Trophoblast cell (in vitro differentiated cells and primary cell): ENCODE data around the gene HSPB6.

Source experiments
- DNase-seq, 2 donors: peaks; one replicate each; pipeline ENCODE4 v3.0.0-alpha.2; 2016
- H2AFZ ChIP-seq: 2 replicates; pipeline ENCODE4 v1.6.1; 2013; ENCODE audit warnings: low read length, moderate library complexity, mild to moderate bottlenecking; ENCODE audit not compliant: insufficient read depth, poor library complexity
- H2AK5ac ChIP-seq: 2 replicates; pipeline ENCODE4 v1.6.1; 2013; ENCODE audit warnings: mild to moderate bottlenecking, low read length
- H2BK120ac ChIP-seq: 2 replicates; pipeline ENCODE4 v1.6.1; 2013; ENCODE audit warnings: low read length, mild to moderate bottlenecking, moderate library complexity; ENCODE audit not compliant: insufficient read depth, poor library complexity
- H2BK12ac ChIP-seq: 2 replicates; pipeline ENCODE4 v1.6.1; 2013; ENCODE audit warnings: mild to moderate bottlenecking, low read length, moderate library complexity
- H2BK5ac ChIP-seq: 2 replicates; pipeline ENCODE4 v1.6.1; 2013; ENCODE audit warnings: low read length, low read depth, moderate library complexity, mild to moderate bottlenecking; ENCODE audit not compliant: poor library complexity
- H3K14ac ChIP-seq: 2 replicates; pipeline ENCODE4 v1.6.1; 2013; ENCODE audit warnings: mild to moderate bottlenecking, low read length
- H3K18ac ChIP-seq: 2 replicates; pipeline ENCODE4 v1.6.1; 2013; ENCODE audit warnings: mild to moderate bottlenecking, low read length
- H3K23ac ChIP-seq: 2 replicates; pipeline ENCODE4 v1.6.1; 2013; ENCODE audit warnings: low read length
- H3K27ac ChIP-seq: 2 replicates; pipeline ENCODE4 v1.5.1; 2013; ENCODE audit warnings: low read depth, mild to moderate bottlenecking, inconsistent platforms, low read length, moderate library complexity
- H3K27me3 ChIP-seq: 2 replicates; pipeline ENCODE4 v1.6.1; 2013; ENCODE audit warnings: inconsistent platforms, mild to moderate bottlenecking, low read length, moderate library complexity; ENCODE audit not compliant: insufficient read depth
- H3K36me3 ChIP-seq, 2 experiments: 1 replicate in 1 of 2; 2 replicates in 1 of 2; pipeline ENCODE4 v1.6.1; 2013; ENCODE audit warnings: low read length in 2 of 2, mild to moderate bottlenecking in 2 of 2, moderate library complexity in 1 of 2; ENCODE audit not compliant: insufficient read depth in 2 of 2, control insufficient read depth in 1 of 2
- H3K4ac ChIP-seq: 2 replicates; pipeline ENCODE4 v1.6.1; 2013; ENCODE audit warnings: low read depth, mild to moderate bottlenecking, low read length, moderate library complexity
- H3K4me1 ChIP-seq, 2 experiments: 1 replicate in 1 of 2; 2 replicates in 1 of 2; pipeline ENCODE4 v1.6.1; 2013; ENCODE audit warnings: low read length in 2 of 2, mild to moderate bottlenecking in 2 of 2, moderate library complexity in 1 of 2; ENCODE audit not compliant: insufficient read depth in 2 of 2, control insufficient read depth in 1 of 2
- H3K4me2 ChIP-seq: 2 replicates; pipeline ENCODE4 v1.6.1; 2013; ENCODE audit warnings: inconsistent platforms, mild to moderate bottlenecking, low read length, moderate library complexity
- H3K4me3 ChIP-seq: 2 replicates; pipeline ENCODE4 v1.5.1; 2013; ENCODE audit warnings: mild to moderate bottlenecking, low read depth, low read length, inconsistent platforms
- H3K79me1 ChIP-seq: one replicate; pipeline ENCODE4 v1.6.1; 2013; ENCODE audit warnings: low read length
- H3K79me2 ChIP-seq: 2 replicates; pipeline ENCODE4 v1.6.1; 2013; ENCODE audit warnings: low read length, mild to moderate bottlenecking; ENCODE audit not compliant: control insufficient read depth, insufficient read depth, poor library complexity
- H3K9ac ChIP-seq: 2 replicates; pipeline ENCODE4 v1.6.1; 2013; ENCODE audit warnings: mild to moderate bottlenecking, low read length
- H3K9me3 ChIP-seq: 2 replicates; pipeline ENCODE4 v1.6.1; 2013; ENCODE audit warnings: low read depth, mild to moderate bottlenecking, control low read depth, inconsistent platforms, low read length; ENCODE audit not compliant: insufficient read depth
- H4K12ac ChIP-seq: 2 replicates; pipeline ENCODE4 v1.6.1; 2013; ENCODE audit warnings: low read depth, mild to moderate bottlenecking, low read length, moderate library complexity
- H4K8ac ChIP-seq: 2 replicates; pipeline ENCODE4 v1.6.1; 2013; ENCODE audit warnings: low read depth, mild to moderate bottlenecking, low read length, moderate library complexity
- H4K91ac ChIP-seq: one replicate; pipeline ENCODE4 v1.6.1; 2013; ENCODE audit warnings: low read depth, mild to moderate bottlenecking, low read length, moderate library complexity
- WGBS: extraction: QIAGEN DNeasy Blood & Tissue Kit; methylation state at CpG from one replicate; pipeline ENCODE4 v1.1.7; 2013; ENCODE audit warnings: missing lambda C conversion rate; ENCODE audit not compliant: insufficient read length, insufficient coverage; ENCODE audit errors: extremely low coverage; 5-methylcytosine and 5-hydroxymethylcytosine counted together

HSPB6 gene

GRCh38 chr19:35757231-35757748 lies 461 bp upstream of the HSPB6 start:
- H3K4me1 ChIP-seq: peaks cover 29 to 31% of the 10 kb centered on the region in 2 experiments
- peak; percentile 95 for DNase-seq
- peak overlapping the region; percentile 69 for H3K4me2 ChIP-seq
- peak overlapping the region; percentile 91 for H2AK5ac ChIP-seq
- peak overlapping the region; percentile 58 for H2AFZ ChIP-seq
- peak overlapping the region; percentile 84 for H4K12ac ChIP-seq
- no peaks in the 10 kb centered on the region for H3K27me3 ChIP-seq
- WGBS: no CpG with 5 or more reads among the region's 19 CpGs
- H3K36me3 ChIP-seq: peaks cover 40 to 42% of the 10 kb centered on the region in 2 experiments
- H2BK5ac ChIP-seq: peak overlapping the region; percentile 88
- peak overlapping the region; percentile 91 for H4K91ac ChIP-seq
- peak overlapping the region; percentile 83 for H2BK12ac ChIP-seq
- peak overlapping the region; percentile 87 for H4K8ac ChIP-seq
- H2BK120ac ChIP-seq: peak overlapping the region; percentile 93
- peaks cover 6% of the 10 kb centered on the region for H3K79me2 ChIP-seq
- peaks cover 4% of the 10 kb centered on the region for H3K9me3 ChIP-seq
- H3K4me3 ChIP-seq: no peak overlapping the region
- H3K27ac ChIP-seq: peak overlapping the region; percentile 93
- H3K4ac ChIP-seq: peak overlapping the region; percentile 71
- H3K79me1 ChIP-seq: peaks cover 27% of the 10 kb centered on the region
- no peak overlapping the region for H3K23ac ChIP-seq
- peak overlapping the region; percentile 64 for H3K9ac ChIP-seq
- H3K14ac ChIP-seq: peak overlapping the region; percentile 84
- H3K18ac ChIP-seq: peak overlapping the region; percentile 85

DNA sequence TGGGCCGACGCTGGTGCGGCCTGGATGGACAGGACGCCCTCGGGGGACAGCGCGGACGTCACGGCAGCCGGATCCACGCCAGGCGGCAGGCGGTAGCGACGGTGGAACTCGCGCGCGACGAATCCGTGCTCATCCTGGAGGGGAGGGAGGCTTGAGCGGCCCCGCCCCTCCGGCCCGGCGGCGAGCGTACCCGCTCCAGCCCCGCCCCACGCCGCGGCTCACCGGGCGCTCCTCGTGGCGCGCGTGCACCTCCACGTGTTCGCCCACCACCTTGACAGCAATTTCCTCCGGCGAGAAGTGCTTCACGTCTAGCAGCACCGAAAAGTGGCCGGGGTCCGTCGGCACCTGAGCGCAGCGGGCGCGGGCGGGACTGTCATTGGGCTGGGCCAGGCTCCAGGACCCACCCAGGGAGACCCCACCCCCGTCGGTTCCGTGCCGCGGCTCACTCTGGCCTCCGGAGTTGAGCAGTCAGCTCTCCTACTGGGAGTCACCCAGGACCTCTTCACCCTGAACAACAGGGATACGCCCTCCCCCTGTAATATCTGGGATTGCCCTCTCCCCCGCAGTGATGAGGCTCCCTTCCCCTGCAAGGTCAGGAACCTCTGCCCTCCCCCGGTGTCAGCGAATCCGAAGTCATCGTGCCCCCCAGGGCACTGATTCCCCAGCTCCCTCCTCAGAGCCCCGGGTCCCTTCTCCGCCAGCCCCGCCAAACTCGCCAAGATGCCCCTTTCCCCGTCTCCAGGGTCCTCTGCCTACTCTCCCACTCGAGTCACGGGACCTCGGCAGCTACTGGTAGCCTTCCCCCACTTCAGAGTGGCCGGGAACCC lies 1.1 kb downstream of the HSPB6 start:
- H4K12ac ChIP-seq: peak overlapping the region; percentile 22

DNA sequence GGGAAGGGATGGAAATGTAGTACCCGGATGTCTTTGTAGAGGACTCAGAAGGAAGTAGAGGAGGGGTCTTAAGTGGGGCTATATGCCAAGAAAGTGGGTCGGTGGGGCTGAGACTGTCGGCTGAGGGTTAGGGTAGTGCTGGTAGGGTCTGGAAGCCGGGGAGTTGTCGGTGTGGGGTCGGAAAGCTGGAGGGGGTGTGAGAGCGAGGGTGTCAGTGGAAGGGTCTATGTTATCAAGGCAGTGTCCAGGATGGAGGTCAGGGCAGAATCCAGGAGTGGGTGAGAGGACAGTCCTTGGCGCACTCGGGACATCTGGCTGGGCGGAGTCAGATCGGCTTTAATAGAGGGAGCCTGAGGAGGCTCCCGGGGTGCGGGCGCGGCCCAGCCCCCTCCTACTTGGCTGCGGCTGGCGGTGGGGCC lies 1.7 kb downstream of the HSPB6 start:
- H4K8ac ChIP-seq: peak overlapping the region; percentile 67
- H2AK5ac ChIP-seq: no peak overlapping the region
- no peak overlapping the region for H3K9ac ChIP-seq
- peak overlapping the region; percentile 68 for H2BK5ac ChIP-seq
- peaks cover 6% of the 10 kb centered on the region for H3K79me2 ChIP-seq
- no peak overlapping the region for H3K23ac ChIP-seq
- H3K27ac ChIP-seq: peak overlapping the region; percentile 93
- peak overlapping the region; percentile 21 for H4K12ac ChIP-seq
- no peaks in the 10 kb centered on the region for H3K27me3 ChIP-seq
- peaks cover 29 to 30% of the 10 kb centered on the region in 2 experiments for H3K4me1 ChIP-seq
- peaks cover 36 to 38% of the 10 kb centered on the region in 2 experiments for H3K36me3 ChIP-seq
- peak overlapping the region; percentile 59 for H3K14ac ChIP-seq
- peaks cover 27% of the 10 kb centered on the region for H3K79me1 ChIP-seq
- no CpG with 5 or more reads among the region's 17 CpGs for WGBS
- H2BK12ac ChIP-seq: peak overlapping the region; percentile 47
- peak overlapping the region; percentile 18 for H3K18ac ChIP-seq
- H3K4ac ChIP-seq: no peak overlapping the region
- H3K9me3 ChIP-seq: peaks cover 4% of the 10 kb centered on the region
- H4K91ac ChIP-seq: peak overlapping the region; percentile 91
- H3K4me3 ChIP-seq: no peak overlapping the region
- H2AFZ ChIP-seq: no peak overlapping the region
- H3K4me2 ChIP-seq: peak overlapping the region; percentile 57
- DNase-seq: no peak
- peak overlapping the region; percentile 88 for H2BK120ac ChIP-seq

More for the DNA sequence above, 1.1 kb downstream of the HSPB6 start:
- no peak overlapping the region for H3K23ac ChIP-seq
- H2AK5ac ChIP-seq: peak overlapping the region; percentile 49
- H3K36me3 ChIP-seq: peaks cover 37 to 39% of the 10 kb centered on the region in 2 experiments
- no peak overlapping the region for H3K4me3 ChIP-seq
- peak overlapping the region; percentile 68 for H3K4ac ChIP-seq
- H3K9me3 ChIP-seq: peaks cover 4% of the 10 kb centered on the region
- H3K79me2 ChIP-seq: peaks cover 6% of the 10 kb centered on the region
- peak overlapping the region; percentile 57 for H3K4me2 ChIP-seq
- H3K79me1 ChIP-seq: peaks cover 27% of the 10 kb centered on the region
- no peak overlapping the region for H3K9ac ChIP-seq
- peak; percentile 14 to 34 for DNase-seq
- H4K8ac ChIP-seq: peak overlapping the region; percentile 67
- peaks cover 29 to 31% of the 10 kb centered on the region in 2 experiments for H3K4me1 ChIP-seq
- peak overlapping the region; percentile 88 for H2BK120ac ChIP-seq
- no CpG with 5 or more reads among the region's 74 CpGs for WGBS
- H3K18ac ChIP-seq: peak overlapping the region; percentile 51
- no peak overlapping the region for H2AFZ ChIP-seq
- no peaks in the 10 kb centered on the region for H3K27me3 ChIP-seq
- H3K14ac ChIP-seq: peak overlapping the region; percentile 86
- H3K27ac ChIP-seq: peak overlapping the region; percentile 93
- peak overlapping the region; percentile 78 for H2BK12ac ChIP-seq
- H4K91ac ChIP-seq: peak overlapping the region; percentile 91
- H2BK5ac ChIP-seq: peak overlapping the region; percentile 68

DNA sequence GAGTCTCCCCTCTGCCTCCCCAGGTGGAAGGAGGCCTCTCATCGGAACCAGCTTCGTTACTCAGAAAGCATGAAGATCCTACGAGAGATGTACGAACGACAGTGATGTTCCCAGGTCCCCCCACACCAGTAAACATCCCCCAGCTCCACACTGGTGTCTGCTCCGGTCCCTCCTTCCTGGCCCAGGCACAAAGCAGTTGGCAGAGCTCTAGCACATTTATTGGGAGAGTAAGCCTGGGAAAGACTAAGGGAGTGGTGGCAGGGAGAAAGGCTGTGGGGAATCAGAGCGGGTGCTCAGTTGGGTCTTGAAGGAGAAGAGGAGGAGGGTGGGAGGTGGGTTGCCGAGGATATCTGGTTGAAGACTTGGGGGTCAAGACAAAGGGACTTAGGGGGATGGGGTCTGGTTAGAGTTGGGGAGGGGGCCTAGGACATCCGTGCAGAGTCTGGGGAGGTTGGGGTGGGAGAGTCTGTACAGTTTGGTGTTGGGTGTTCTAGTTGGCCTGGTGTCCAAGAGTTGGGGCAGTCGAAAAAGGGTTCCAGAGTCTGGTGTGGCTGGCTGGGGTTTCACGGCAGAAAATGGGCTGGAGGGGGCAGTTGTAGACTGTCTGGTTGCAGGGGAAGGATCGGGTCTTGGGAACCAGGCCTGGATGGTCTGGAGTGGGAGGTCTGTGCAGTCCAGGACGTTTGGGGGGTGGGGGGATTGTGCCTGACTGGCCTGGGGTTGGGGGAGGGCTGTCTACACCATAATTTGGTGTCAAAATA lies 2.3 kb downstream of the HSPB6 start:
- Histone ChIP-seq H2BK12ac (no peak overlapping the region), H3K4me3 (no peak overlapping the region), H3K79me1 (peaks cover 30% of the 10 kb centered on the region), H4K91ac (peak overlapping the region; percentile 23), H3K23ac (no peak overlapping the region), H3K27ac (peak overlapping the region; percentile 25), H3K36me3 (peaks cover 33 to 37% of the 10 kb centered on the region in 2 experiments), H3K9me3 (peaks cover 4% of the 10 kb centered on the region), H3K4me2 (no peak overlapping the region), H3K79me2 (peaks cover 8% of the 10 kb centered on the region), H3K9ac (no peak overlapping the region), H3K4ac (no peak overlapping the region), H3K4me1 (peaks cover 33 to 34% of the 10 kb centered on the region in 2 experiments), H4K8ac (no peak overlapping the region), H2AFZ (no peak overlapping the region), H2AK5ac (no peak overlapping the region), H2BK5ac (no peak overlapping the region), H2BK120ac (no peak overlapping the region), H4K12ac (no peak overlapping the region), H3K18ac (no peak overlapping the region), H3K14ac (no peak overlapping the region), H3K27me3 (no peaks in the 10 kb centered on the region)
- no CpG with 5 or more reads among the region's 13 CpGs for WGBS
- DNase-seq: no peak
